Right forelimb (tissue), 1 donor: ENCODE measurements around the gene SNRPD2.
"Not testable (repeated sequence)": the region's sequence is repeated elsewhere in the genome, so short reads cannot be mapped to it uniquely, and the experiment has no call there.

ENCODE experiments used
- DNase-seq: peaks from one replicate; pipeline ENCODE4 v3.0.0-alpha.2; 2018

Gene SNRPD2

GRCh38 chr19:45691516-45692186, at the start of gene SNRPD2:
SNRPD2 (minus strand) TSS chr19:45691953; CDS start chr19:45691888, 65 bp downstream.
- DNase-seq = no peak

- DNase-seq = no peak
Measured at GRCh38 chr19:45739498-45740439, 48.0 kb upstream of the SNRPD2 start.

- no peak for DNase-seq
Measured at GRCh38 chr19:45733160-45733810, 41.5 kb upstream of the SNRPD2 start, which contains the start of gene MEIOSIN. MEIOSIN (plus strand) TSS chr19:45733439; CDS start chr19:45735377, 1,938 bp downstream.

- peak; percentile 96 for DNase-seq
Measured at GRCh38 chr19:45730368-45731288, 38.9 kb upstream of the SNRPD2 start, which contains the start of gene FBXO46. FBXO46 (minus strand) TSS chr19:45730896; CDS start chr19:45713495, 17,401 bp downstream.

- no peak for DNase-seq
Measured at GRCh38 chr19:45729800-45730290, 38.1 kb upstream of the SNRPD2 start.

GRCh38 chr19:45728683-45729082, 36.9 kb upstream of the SNRPD2 start:
- not testable (repeated sequence) for DNase-seq

GRCh38 chr19:45720065-45720464, 28.3 kb upstream of the SNRPD2 start:
- DNase-seq = not testable (repeated sequence)

GRCh38 chr19:45717983-45718650, 26.4 kb upstream of the SNRPD2 start:
- DNase-seq = peak; percentile 49

GRCh38 chr19:45717131-45717982, 25.6 kb upstream of the SNRPD2 start:
- DNase-seq = peak; percentile 98

GRCh38 chr19:45716359-45717130, 24.8 kb upstream of the SNRPD2 start:
- DNase-seq = peak; percentile 55

GRCh38 chr19:45715139-45715538, 23.4 kb upstream of the SNRPD2 start:
- no peak for DNase-seq

- no peak for DNase-seq
Measured at GRCh38 chr19:45713141-45713540, 21.4 kb upstream of the SNRPD2 start.

- no peak for DNase-seq
Measured at GRCh38 chr19:45712699-45713067, 20.9 kb upstream of the SNRPD2 start.

- DNase-seq = no peak
Measured at GRCh38 chr19:45711851-45712698, 20.3 kb upstream of the SNRPD2 start.

- DNase-seq = no peak
Measured at GRCh38 chr19:45710356-45711130, 18.8 kb upstream of the SNRPD2 start.

- no peak for DNase-seq
Measured at GRCh38 chr19:45705710-45706415, 14.1 kb upstream of the SNRPD2 start.

- DNase-seq = no peak
Measured at GRCh38 chr19:45705115-45705514, 13.4 kb upstream of the SNRPD2 start.
